Measurements from ENCODE around the gene PPARG.

Gene PPARG

DNA sequence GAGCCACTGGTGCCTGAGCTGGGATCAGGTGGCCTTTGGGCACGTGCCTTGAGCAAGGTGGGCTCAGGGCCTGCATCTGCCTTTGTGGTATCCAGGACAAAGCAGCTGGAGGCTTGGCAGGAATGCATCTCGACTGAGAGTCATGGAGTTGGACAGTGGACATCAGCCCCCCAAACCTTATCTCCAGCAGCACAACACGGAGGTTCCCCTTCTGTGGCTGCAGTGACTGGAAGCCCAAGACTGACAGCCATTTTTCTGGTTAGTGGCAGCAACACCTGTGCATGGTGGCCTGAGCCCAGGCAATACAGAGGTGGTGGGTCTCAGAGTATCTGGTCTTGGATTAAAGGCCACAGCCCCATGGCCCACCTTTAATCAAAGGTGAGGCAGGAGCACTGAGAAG, 167.6 kb downstream of the PPARG start:
- TF ChIP-seq, protein P1, sequence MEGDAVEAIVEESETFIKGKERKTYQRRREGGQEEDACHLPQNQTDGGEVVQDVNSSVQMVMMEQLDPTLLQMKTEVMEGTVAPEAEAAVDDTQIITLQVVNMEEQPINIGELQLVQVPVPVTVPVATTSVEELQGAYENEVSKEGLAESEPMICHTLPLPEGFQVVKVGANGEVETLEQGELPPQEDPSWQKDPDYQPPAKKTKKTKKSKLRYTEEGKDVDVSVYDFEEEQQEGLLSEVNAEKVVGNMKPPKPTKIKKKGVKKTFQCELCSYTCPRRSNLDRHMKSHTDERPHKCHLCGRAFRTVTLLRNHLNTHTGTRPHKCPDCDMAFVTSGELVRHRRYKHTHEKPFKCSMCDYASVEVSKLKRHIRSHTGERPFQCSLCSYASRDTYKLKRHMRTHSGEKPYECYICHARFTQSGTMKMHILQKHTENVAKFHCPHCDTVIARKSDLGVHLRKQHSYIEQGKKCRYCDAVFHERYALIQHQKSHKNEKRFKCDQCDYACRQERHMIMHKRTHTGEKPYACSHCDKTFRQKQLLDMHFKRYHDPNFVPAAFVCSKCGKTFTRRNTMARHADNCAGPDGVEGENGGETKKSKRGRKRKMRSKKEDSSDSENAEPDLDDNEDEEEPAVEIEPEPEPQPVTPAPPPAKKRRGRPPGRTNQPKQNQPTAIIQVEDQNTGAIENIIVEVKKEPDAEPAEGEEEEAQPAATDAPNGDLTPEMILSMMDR (IDR thresholded peaks at IDR 0.05): no peak

DNA sequence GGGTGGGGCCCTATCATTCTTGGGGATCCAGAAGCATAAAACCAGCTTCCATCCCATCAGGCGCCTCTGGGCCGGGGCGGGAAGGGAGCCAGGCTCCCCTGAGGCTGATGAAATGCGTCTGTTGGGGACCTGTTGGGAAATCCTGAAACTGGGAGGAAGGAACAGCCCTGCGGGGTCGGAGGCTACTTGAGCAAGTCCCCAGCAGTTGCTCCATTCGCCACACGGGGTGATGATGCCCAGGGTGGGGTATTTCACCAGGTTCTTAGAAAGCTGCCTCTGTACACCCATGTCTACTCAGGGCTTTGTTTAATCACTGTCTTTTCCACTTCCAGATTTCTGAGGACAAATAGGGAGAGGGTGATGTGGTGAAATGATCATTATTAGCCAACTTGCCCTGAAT, 170.0 kb downstream of the PPARG start:
- TF ChIP-seq, protein P1 (IDR thresholded peaks at IDR 0.05): no peak

DNA sequence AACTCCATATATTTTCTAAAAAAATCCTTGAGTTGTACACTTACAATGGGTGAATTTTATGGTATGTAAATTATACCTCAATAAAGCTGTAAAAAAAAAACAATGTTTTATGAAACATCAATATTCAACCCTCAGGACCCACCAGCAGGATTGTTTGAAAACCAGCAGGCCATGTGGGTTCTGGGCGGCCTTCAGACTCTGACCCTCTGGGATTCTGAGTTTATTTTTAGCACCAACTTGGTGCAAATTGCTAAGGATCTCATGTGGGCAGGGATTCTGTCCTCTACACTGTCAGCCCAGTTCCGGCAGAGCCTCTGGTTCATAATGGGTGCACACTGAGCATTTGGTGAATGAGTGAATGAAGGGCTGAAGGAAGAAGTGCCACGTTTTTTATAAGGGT, 171.3 kb downstream of the PPARG start:
- TF ChIP-seq, protein P1 (IDR thresholded peaks at IDR 0.05): no peak

DNA sequence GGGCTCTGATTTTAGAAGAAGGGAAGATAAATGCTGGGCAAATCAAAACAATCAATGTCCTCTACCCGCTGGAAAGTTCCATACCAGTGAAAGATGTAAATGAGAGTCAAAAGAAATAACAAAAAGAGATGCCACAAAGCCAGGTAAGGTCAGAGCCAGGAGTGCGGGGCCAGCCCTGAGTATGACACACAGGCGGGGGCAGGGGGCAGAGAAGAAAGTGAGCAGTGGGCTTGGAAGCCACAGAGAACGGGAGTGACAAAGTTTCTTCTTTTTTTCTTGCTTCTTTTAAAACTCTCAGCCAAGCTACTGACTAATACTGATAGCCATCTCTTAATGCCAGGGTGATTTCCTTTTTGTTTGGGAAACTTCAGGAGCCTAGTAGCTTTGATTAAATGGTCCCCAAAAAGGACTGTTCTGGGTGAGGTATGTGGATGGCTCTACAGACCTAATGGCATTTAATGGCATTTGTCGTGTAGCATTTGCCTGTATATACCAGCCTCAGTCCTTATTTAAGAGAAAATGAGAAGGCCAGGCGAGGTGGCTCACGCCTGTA, 172.3 kb downstream of the PPARG start:
- TF ChIP-seq, protein P1 (IDR thresholded peaks at IDR 0.05): no peak

DNA sequence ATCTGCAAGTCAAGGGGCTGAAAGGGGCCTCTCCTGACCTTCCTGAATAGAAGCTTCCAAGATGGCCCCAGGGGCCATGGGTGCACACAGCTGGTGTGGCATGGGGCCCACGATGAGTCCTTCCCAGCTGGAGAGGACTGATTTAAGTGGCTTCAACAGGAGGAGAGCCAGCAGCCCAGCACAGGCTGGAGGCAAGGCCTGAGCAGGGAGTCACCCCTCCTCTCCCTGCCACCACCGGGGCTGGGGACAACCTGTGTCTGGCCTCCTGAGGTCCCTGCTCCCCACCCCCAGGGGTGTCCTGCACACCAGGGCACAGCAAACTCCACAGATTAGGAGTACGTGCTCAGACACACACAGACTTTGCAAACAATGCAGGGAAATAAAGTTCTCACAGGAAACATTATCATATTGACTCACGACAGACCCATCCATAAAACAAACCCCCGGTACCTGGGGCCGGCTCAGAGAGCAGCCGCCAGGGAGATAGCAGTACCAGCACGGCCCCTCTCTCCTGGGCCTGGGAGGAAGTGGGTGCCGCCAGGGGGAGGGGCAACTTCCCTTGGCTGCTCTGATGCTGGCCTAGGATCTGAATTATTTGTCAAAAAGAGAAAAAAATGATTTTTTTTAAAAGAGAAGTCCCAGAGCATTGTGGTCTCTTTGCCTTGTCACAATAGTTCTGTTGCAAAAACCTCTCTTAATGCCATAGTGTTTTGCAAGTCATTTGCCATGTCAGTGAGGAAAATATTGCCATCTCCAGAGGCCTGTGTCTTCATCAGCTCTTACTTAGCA, 173.5 kb downstream of the PPARG start:
- TF ChIP-seq, protein P1 (IDR thresholded peaks at IDR 0.05): no peak

DNA sequence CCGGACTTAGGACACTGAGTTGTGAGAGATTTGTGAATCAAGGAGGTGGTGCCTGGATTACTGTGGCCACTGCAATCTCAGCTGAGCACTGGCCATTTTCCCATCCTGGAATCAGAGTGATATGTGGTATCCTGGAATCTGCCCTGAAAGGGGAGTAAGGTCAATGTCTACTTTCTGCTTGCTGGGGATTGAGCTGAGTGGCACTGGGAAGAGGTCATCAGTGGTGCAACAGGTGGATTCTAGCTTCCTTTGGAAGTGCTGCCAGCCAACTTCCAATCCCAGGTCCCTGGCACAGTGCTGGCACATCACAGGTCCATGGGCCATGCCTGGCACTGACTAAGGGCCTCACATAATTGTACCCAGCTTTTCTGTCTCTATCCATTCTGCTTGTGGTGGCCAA, 174.8 kb downstream of the PPARG start:
- TF ChIP-seq, protein P1 (IDR thresholded peaks at IDR 0.05): no peak

DNA sequence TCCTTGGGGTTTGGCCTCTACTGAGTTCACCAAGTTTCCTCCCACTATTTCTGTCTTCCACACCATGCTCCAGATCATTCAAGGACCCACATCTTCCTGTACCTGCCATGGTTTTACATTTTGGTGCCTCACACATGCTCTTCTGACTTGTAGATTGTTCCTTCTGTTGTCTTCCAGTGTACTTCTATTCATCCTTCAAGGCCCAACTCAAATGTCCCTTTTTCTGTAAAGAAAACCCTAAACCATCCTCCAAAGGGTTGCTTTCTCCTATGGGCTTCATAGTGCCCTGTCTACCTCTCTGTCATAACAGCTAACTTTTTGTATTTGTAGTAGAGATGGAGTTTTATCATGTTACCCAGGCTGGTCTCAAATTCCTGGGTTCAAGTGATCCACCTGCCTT, 175.3 kb downstream of the PPARG start:
- TF ChIP-seq, protein P1 (IDR thresholded peaks at IDR 0.05): no peak
